Stimulated activated CD4-positive, alpha-beta T cell treated with anti-CD3 and anti-CD28 coated beads, Interleukin-15, amount 100 ng/mL, for 24 hours (primary cell): Measurements from ENCODE around the gene ABHD8.
"Not testable (repeated sequence)": the region's sequence is repeated elsewhere in the genome, so short reads cannot be mapped to it uniquely, and the experiment has no call there.

ENCODE experiments used
- DNase-seq: peaks from one replicate; pipeline ENCODE4 v3.0.0-alpha.2; 2020

Gene ABHD8

GRCh38 chr19:17320435-17320834 is 17.2 kb upstream of the ABHD8 start:
- DNase-seq = no peak

GRCh38 chr19:17319473-17320238 is 16.4 kb upstream of the ABHD8 start:
- DNase-seq = no peak

GRCh38 chr19:17318966-17319365 is 15.7 kb upstream of the ABHD8 start:
- no peak for DNase-seq

- no peak for DNase-seq
Measured at GRCh38 chr19:17314007-17314593, 10.9 kb upstream of the ABHD8 start.

- no peak for DNase-seq
Measured at GRCh38 chr19:17312189-17313113, 9.2 kb upstream of the ABHD8 start.

GRCh38 chr19:17311455-17312188 is 8.4 kb upstream of the ABHD8 start:
- DNase-seq = no peak

- DNase-seq = no peak
Measured at GRCh38 chr19:17309965-17310461, 6.8 kb upstream of the ABHD8 start.

- DNase-seq = peak; percentile 100
Measured at GRCh38 chr19:17309198-17309964, 6.2 kb upstream of the ABHD8 start, which contains the start of gene DDA1. DDA1 (plus strand) TSS chr19:17309563; CDS start chr19:17309655, 92 bp downstream.

- no peak for DNase-seq
Measured at GRCh38 chr19:17307876-17308377, 4.7 kb upstream of the ABHD8 start.

- DNase-seq = no peak
Measured at GRCh38 chr19:17306285-17306714, 3.1 kb upstream of the ABHD8 start.

GRCh38 chr19:17305517-17306284 is 2.5 kb upstream of the ABHD8 start, which contains the start of gene MRPL34:
MRPL34 (plus strand) TSS chr19:17305872; CDS start chr19:17305893, 21 bp downstream.
- peak; percentile 97 for DNase-seq

- no peak for DNase-seq
Measured at GRCh38 chr19:17305216-17305516, 1.9 kb upstream of the ABHD8 start.

- no peak for DNase-seq
Measured at GRCh38 chr19:17304386-17305215, 1.4 kb upstream of the ABHD8 start.

- DNase-seq = no peak
Measured at GRCh38 chr19:17303940-17304267, 679 bp upstream of the ABHD8 start.

GRCh38 chr19:17302391-17303166 is 646 bp downstream of the ABHD8 start:
- no peak for DNase-seq

GRCh38 chr19:17300992-17301619 is 2.1 kb downstream of the ABHD8 start:
- no peak for DNase-seq

GRCh38 chr19:17296976-17297375 is 6.2 kb downstream of the ABHD8 start:
- DNase-seq = no peak

GRCh38 chr19:17296273-17296672 is 7.0 kb downstream of the ABHD8 start:
- no peak for DNase-seq

GRCh38 chr19:17295551-17295950 is 7.7 kb downstream of the ABHD8 start:
- DNase-seq = not testable (repeated sequence)
